Heart left ventricle (tissue), 16 donors: ENCODE data around the gene TNFRSF18. TPM values are rescaled to one million over a fixed set of nuclear protein-coding genes. Genes with fewer than 3 reads are reported as not detected.

Experiments used
- ATAC-seq, 4 donors: fragments of 200-7000 bp; cut with Tn5 transposase; one replicate each; pipeline ENCODE4 v1.9.1; 2020 to 2022; ENCODE audit warnings: moderate library complexity in 4 of 4, mild to moderate bottlenecking in 3 of 4, moderate number of reproducible peaks in 1 of 4
- DNase-seq, 5 donors: peaks; one replicate each; pipeline ENCODE4 v3.0.0-alpha.2; 2020
- H3K27ac ChIP-seq, 12 donors: fragments of 200-600 bp; sonication (generic) in 4 of 12; one replicate each; pipeline versions ENCODE4 v1.5.0 to v1.8.0; 2016 to 2022; ENCODE audit warnings: mild to moderate bottlenecking in 2 of 12
- H3K27me3 ChIP-seq, 9 donors: fragments of 200-600 bp; sonication (generic) in 2 of 9; one replicate each; pipeline versions ENCODE4 v1.5.1 to v1.8.0; 2016 to 2022; ENCODE audit warnings: mild to moderate bottlenecking in 3 of 9
- H3K36me3 ChIP-seq, 9 donors: fragments of 200-600 bp; sonication (generic) in 2 of 9; one replicate each; pipeline versions ENCODE4 v1.5.0 to v1.8.0; 2018 to 2022; ENCODE audit warnings: mild to moderate bottlenecking in 2 of 9
- H3K4me1 ChIP-seq, 12 donors: fragments of 200-600 bp; sonication (generic) in 4 of 12; one replicate each; pipeline versions ENCODE4 v1.5.0 to v1.8.0; 2016 to 2022; ENCODE audit warnings: mild to moderate bottlenecking in 3 of 12
- H3K4me3 ChIP-seq, 12 donors: fragments of 200-600 bp; sonication (generic) in 4 of 12; one replicate each; pipeline versions ENCODE4 v1.5.0 to v1.8.0; 2017 to 2022; ENCODE audit warnings: mild to moderate bottlenecking in 9 of 12, moderate library complexity in 4 of 12
- H3K9me3 ChIP-seq, 12 donors: fragments of 200-600 bp; sonication (generic) in 4 of 12; one replicate each; pipeline versions ENCODE4 v1.5.0 to v1.8.0; 2016 to 2022; ENCODE audit warnings: mild to moderate bottlenecking in 1 of 12
- POLR2A ChIP-seq, 2 donors: fragments of 450-650 bp; IDR thresholded peaks; one replicate each; pipeline ENCODE4 v1.6.1; 2017; ENCODE audit warnings: antibody characterized with exemption in 2 of 2, mild to moderate bottlenecking in 2 of 2, moderate library complexity in 2 of 2
- WGBS, 4 donors: extraction: QIAGEN DNeasy Blood & Tissue Kit in 2 of 4; methylation state at CpG; one replicate each; pipeline versions ENCODE4 v1.1.5 to v1.1.7; 2013 to 2018; 5-methylcytosine and 5-hydroxymethylcytosine counted together
- intact Hi-C, 10 donors: fragments of 100-400 bp; cut with DNase I; formaldehyde crosslinking; loops; one replicate each; pipeline versions ENCODE4 v1.11.1 to v1.14.2; 2022
- polyA plus RNA-seq, 2 donors: library from polyadenylated mRNA; stranded (reverse); fragments of 200-250 nt; gene quantifications; one replicate each; pipeline ENCODE4 v1.2.3, GENCODE V29; 2013
- total RNA-seq, 9 donors: library from RNA; depleted of rRNA in 2 of 9; stranded (reverse); fragments of >200 nt in 2 of 9; fragmentation: NEBNext Ultra II Directional in 3 of 9; extraction: Animal tissue kit (Norgen Biotek cat#: 25700) in 3 of 9; gene quantifications; one replicate each; pipeline versions ENCODE4 v1.1.0 to v1.2.4, GENCODE V29; 2016 to 2023
- TF ChIP-seq, protein P1 (sequence below), 12 donors: fragments of 200-600 bp; sonication (generic) in 4 of 12; IDR thresholded peaks; one replicate each; pipeline versions ENCODE4 v1.5.0 to v1.8.0; 2018 to 2022; ENCODE audit warnings: antibody characterized with exemption in 12 of 12, mild to moderate bottlenecking in 5 of 12
- donor health status: ischemic (EF 13 %, LVEDD 7.1; RV severe dilation, severe dysfunction).
- donor health status: healthy with polysubstance abuse.
- donor health status: DM: no; HTN: yes; CAD: no.
- donor health status: DM: no; HTN: no; CAD: no.
- donor health status: ischemic (EF 25% LVEDD 6.9; RV normal size, moderate dysfunction).
- donor health status: ischemic (EF 25% LVEDD 5.7; RV mildly dilated, moderate dysfunction).
- donor health status: healthy.
- donor health status: DM: yes; HTN: yes; CAD: no.
- donor health status: ischemic (EF 35%, LVEDD 5.7; RV mildly dilated, moderate dysfunction).
- donor health status: nonischemic (EF 11% LVEDD 7.7; RV severe dilation, severe dysfunction).
- donor health status: DM: yes; HTN: yes; CAD: no.
- donor health status: PGD.
- donor health status: ischemic (EF 29% LVEDD 5.4; RV normal size, mild dysfunction).
- donor health status: nonischemic (EF 23%, LVEDD 6.1; RV moderate dilation, normal function).

Gene TNFRSF18
- total and polyA plus RNA-seq, 11 donors: 0.24 to 0.93 (median 0.77) TPM; not detected in 8

DNA sequence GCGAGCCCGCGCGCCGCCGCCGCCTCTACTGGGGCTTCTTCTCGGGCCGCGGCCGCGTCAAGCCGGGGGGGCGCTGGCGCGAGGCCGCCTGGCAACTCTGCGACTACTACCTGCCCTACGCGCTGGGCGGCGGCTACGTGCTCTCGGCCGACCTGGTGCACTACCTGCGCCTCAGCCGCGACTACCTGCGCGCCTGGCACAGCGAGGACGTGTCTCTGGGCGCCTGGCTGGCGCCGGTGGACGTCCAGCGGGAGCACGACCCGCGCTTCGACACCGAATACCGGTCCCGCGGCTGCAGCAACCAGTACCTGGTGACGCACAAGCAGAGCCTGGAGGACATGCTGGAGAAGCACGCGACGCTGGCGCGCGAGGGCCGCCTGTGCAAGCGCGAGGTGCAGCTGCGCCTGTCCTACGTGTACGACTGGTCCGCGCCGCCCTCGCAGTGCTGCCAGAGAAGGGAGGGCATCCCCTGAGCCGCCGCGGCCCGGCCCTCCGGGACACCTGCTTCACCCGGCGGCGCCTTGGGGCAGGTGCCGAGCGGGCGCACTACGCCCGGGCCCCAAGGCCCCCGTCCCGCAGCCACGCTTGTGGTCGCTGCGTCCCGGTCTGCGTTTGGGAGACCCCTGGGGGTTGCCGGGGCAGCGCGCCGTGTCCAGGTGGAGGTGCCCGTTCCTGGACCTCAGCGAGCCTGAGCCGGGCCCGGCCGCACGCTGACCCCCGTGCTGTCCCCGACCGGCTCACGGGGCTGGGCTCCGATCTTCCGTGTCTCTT, 26.6 kb upstream of the TNFRSF18 start:
- peak overlapping the region in 10 of 12 donors; percentile 21 to 98 (median 50) for H3K4me3 ChIP-seq
- peaks cover 0 to 10% (median under 1%) of the 10 kb centered on the region in 9 donors for H3K27me3 ChIP-seq
- intact Hi-C loops: loop anchor here in 6 of 10 donors (2.0 to 10.0 kb wide), 5 partner anchors 39 to 116 kb away; partner anchors contain the start of genes UBE2J2 (in 3 of the 6) and C1orf159 (in 2 of the 6)
- WGBS, 4 donors: 77 to 85% (median 81%) methylated on average over 82 to 98 of the region's 98 CpGs
- peaks cover 0 to 24% (median 9%) of the 10 kb centered on the region in 9 donors for H3K36me3 ChIP-seq
- ATAC-seq (no peak), DNase-seq (no peak)
- H3K9me3 ChIP-seq: no peaks in the 10 kb centered on the region
- peak overlapping the region in 2 of 12 donors; percentile 27 to 46 for H3K27ac ChIP-seq
- H3K4me1 ChIP-seq: peaks cover 8 to 55% (median 34%) of the 10 kb centered on the region in 12 donors
- TF ChIP-seq POLR2A (IDR thresholded peaks at IDR 0.05): no peak
- TF ChIP-seq, protein P1, sequence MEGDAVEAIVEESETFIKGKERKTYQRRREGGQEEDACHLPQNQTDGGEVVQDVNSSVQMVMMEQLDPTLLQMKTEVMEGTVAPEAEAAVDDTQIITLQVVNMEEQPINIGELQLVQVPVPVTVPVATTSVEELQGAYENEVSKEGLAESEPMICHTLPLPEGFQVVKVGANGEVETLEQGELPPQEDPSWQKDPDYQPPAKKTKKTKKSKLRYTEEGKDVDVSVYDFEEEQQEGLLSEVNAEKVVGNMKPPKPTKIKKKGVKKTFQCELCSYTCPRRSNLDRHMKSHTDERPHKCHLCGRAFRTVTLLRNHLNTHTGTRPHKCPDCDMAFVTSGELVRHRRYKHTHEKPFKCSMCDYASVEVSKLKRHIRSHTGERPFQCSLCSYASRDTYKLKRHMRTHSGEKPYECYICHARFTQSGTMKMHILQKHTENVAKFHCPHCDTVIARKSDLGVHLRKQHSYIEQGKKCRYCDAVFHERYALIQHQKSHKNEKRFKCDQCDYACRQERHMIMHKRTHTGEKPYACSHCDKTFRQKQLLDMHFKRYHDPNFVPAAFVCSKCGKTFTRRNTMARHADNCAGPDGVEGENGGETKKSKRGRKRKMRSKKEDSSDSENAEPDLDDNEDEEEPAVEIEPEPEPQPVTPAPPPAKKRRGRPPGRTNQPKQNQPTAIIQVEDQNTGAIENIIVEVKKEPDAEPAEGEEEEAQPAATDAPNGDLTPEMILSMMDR (IDR thresholded peaks at IDR 0.05): no peak

DNA sequence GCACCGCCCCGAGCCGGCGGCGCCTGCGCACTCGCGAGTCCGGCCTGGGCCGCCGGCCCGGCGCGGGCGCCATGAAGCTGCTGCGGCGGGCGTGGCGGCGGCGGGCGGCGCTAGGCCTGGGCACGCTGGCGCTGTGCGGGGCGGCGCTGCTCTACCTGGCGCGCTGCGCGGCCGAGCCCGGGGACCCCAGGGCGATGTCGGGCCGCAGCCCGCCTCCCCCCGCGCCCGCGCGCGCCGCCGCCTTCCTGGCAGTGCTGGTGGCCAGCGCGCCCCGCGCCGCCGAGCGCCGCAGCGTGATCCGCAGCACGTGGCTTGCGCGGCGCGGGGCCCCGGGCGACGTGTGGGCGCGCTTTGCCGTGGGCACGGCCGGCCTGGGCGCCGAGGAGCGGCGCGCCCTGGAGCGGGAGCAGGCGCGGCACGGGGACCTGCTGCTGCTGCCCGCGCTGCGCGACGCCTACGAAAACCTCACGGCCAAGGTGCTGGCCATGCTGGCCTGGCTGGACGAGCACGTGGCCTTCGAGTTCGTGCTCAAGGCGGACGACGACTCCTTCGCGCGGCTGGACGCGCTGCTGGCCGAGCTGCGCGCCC, 25.9 kb upstream of the TNFRSF18 start, which contains the start of gene B3GALT6:
Gene B3GALT6, plus strand, starts transcription at position 30 of the 588 bp plus-strand sequence. Its CDS starts 42 bp downstream, at position 72.
- H3K27me3 ChIP-seq: peaks cover 0 to 3% (median 0%) of the 10 kb centered on the region in 9 donors
- peak within 1 kb of the TSS; percentile 92 to 99 (median 97) for H3K27ac ChIP-seq
- 3 to 20% (median 5%) methylated on average over 33 to 100 of the region's 100 CpGs for WGBS, 4 donors
- peaks cover 0 to 31% (median 15%) of the 10 kb centered on the region in 9 donors for H3K36me3 ChIP-seq
- H3K9me3 ChIP-seq: no peaks in the 10 kb centered on the region
- TF ChIP-seq, protein P1 (IDR thresholded peaks at IDR 0.05): no peak
- TF ChIP-seq POLR2A (IDR thresholded peaks at IDR 0.05): no peak
- H3K4me1 ChIP-seq: peaks cover 8 to 56% (median 33%) of the 10 kb centered on the region in 12 donors
- peak within 1 kb of the TSS; percentile 81 to 100 (median 98) for H3K4me3 ChIP-seq
- ATAC-seq: no peak
- intact Hi-C loops: loop anchor here in 6 of 10 donors (2.0 to 10.0 kb wide), 5 partner anchors 40 to 115 kb away; partner anchors contain the start of genes UBE2J2 (in 3 of the 6) and C1orf159 (in 2 of the 6)
- DNase-seq: no peak

DNA sequence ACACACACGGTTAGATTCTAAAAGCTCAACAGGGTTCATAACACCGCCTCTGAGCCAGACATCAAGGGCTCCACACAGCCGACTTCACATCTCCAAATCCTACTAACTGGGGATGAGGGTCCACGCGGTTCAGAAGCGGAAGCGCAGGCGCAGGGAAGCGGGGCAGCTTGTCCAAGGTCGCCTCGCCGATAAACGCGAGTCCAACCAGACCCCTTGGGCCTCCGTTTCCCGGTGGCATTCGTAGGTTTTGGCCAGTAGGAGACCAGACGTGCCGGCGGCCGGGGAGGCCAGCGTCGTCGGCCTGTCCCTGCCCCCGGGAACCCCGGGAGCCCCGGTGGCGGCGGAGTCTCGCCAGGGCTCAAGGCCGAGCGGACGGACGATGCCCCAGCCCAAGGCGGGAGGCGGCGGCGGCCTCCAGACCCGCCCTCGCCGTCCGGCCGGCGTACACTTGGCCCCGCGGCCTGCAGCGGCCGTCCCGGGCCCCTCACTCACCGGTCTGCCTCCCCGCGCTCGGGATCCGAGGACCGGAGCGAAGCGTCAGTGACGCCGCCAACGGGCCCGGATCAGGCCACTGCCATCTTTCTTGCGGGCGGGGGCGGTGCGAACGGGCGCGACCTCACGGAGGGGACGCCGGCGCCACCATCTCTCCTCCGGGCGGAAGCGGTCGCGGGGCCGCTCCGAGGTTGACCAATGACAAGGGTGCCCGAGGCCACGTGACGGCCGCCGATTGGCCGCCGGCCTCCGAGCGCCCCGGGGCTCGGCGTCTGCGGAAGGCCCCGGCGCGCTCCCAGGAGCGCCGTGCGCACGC, 25.2 kb upstream of the TNFRSF18 start, which contains the start of gene SDF4:
Gene SDF4, minus strand, starts transcription at position 602 of the 808 bp plus-strand sequence. CDS start 3,229 bp downstream, outside the sequence.
- WGBS, 4 donors: 0% methylated on average over 18 to 99 of the region's 99 CpGs
- DNase-seq: peak; percentile 97 to 99 (median 98)
- intact Hi-C loops: loop anchor here in 6 of 10 donors (1.0 to 10.0 kb wide), 6 partner anchors 41 to 114 kb away; partner anchors contain the start of genes UBE2J2 (in 3 of the 6) and C1orf159 (in 2 of the 6)
- no peaks in the 10 kb centered on the region for H3K27me3 ChIP-seq
- H3K27ac ChIP-seq: peak within 1 kb of the TSS; percentile 92 to 99 (median 97)
- peak; percentile 96 to 98 (median 97) for ATAC-seq
- H3K36me3 ChIP-seq: peaks cover 0 to 38% (median 22%) of the 10 kb centered on the region in 9 donors
- H3K9me3 ChIP-seq: no peaks in the 10 kb centered on the region
- peak within 1 kb of the TSS; percentile 81 to 100 (median 98) for H3K4me3 ChIP-seq
- H3K4me1 ChIP-seq: peaks cover 8 to 49% (median 31%) of the 10 kb centered on the region in 12 donors
- TF ChIP-seq POLR2A (IDR thresholded peaks at IDR 0.05): no peak
- TF ChIP-seq, protein P1 (IDR thresholded peaks at IDR 0.05): no peak
